Thyroid gland (tissue), 4 donors: ENCODE data around the gene UFD1. TPM values are rescaled to one million over a fixed set of nuclear protein-coding genes. Genes with fewer than 3 reads are reported as not detected.

Experiments used
- DNase-seq, 2 donors: peaks; one replicate each; pipeline ENCODE4 v3.0.0-alpha.2; 2019
- H3K27ac ChIP-seq, 3 donors: fragments of 200-600 bp; sonication (generic); 1 replicate in 2 of 3; 2 replicates in 1 of 3; pipeline ENCODE4 v1.5.1; 2016 to 2019; ENCODE audit warnings: mild to moderate bottlenecking in 1 of 3, moderate library complexity in 1 of 3
- H3K27me3 ChIP-seq: fragments of 200-600 bp; sonication (generic); one replicate; pipeline ENCODE4 v1.5.1; 2019
- H3K36me3 ChIP-seq, 2 donors: fragments of 200-600 bp; sonication (generic); one replicate each; pipeline ENCODE4 v1.5.1; 2016 to 2019
- H3K4me1 ChIP-seq, 2 donors: fragments of 200-600 bp; sonication (generic); one replicate each; pipeline ENCODE4 v1.5.1; 2017 to 2019
- H3K4me3 ChIP-seq, 3 donors: fragments of 200-600 bp; sonication (generic); replicated peaks in 1 of 3; 1 replicate in 2 of 3; 2 replicates in 1 of 3; pipeline ENCODE4 v1.5.1; 2016; ENCODE audit warnings: mild to moderate bottlenecking in 1 of 3
- H3K9me3 ChIP-seq: fragments of 200-600 bp; sonication (generic); one replicate; pipeline ENCODE4 v1.5.1; 2017
- POLR2A ChIP-seq, 2 donors: fragments of 450-650 bp; IDR thresholded peaks; one replicate each; pipeline ENCODE4 v1.6.1; 2017; ENCODE audit warnings: antibody characterized with exemption in 2 of 2, mild to moderate bottlenecking in 2 of 2, moderate library complexity in 1 of 2
- WGBS, 2 donors: methylation state at CpG; one replicate each; pipeline ENCODE4 v1.1.5; 2017; 5-methylcytosine and 5-hydroxymethylcytosine counted together
- intact Hi-C: fragments of 100-400 bp; cut with DNase I; formaldehyde crosslinking; loops from one replicate; pipeline ENCODE4 v1.15.1; 2023
- total RNA-seq, 4 donors: library from RNA; depleted of rRNA; stranded (reverse); fragments of >200 nt; gene quantifications; one replicate each; pipeline ENCODE4 v1.2.3, GENCODE V29; 2016
- TF ChIP-seq, protein P1 (sequence below), 6 experiments: fragments of 200-600 bp in 3 of 6; fragments of 450-650 bp in 3 of 6; sonication (generic) in 3 of 6; IDR thresholded peaks; one replicate each; pipeline ENCODE4 v1.5.1; 2016 to 2019; ENCODE audit warnings: antibody characterized with exemption in 6 of 6, mild to moderate bottlenecking in 2 of 6, inconsistent platforms in 1 of 6, moderate library complexity in 1 of 6

The UFD1 gene
- total RNA-seq, 4 donors from 2014 or later, result 29.3 to 52.7 (median 44.2) TPM

DNA sequence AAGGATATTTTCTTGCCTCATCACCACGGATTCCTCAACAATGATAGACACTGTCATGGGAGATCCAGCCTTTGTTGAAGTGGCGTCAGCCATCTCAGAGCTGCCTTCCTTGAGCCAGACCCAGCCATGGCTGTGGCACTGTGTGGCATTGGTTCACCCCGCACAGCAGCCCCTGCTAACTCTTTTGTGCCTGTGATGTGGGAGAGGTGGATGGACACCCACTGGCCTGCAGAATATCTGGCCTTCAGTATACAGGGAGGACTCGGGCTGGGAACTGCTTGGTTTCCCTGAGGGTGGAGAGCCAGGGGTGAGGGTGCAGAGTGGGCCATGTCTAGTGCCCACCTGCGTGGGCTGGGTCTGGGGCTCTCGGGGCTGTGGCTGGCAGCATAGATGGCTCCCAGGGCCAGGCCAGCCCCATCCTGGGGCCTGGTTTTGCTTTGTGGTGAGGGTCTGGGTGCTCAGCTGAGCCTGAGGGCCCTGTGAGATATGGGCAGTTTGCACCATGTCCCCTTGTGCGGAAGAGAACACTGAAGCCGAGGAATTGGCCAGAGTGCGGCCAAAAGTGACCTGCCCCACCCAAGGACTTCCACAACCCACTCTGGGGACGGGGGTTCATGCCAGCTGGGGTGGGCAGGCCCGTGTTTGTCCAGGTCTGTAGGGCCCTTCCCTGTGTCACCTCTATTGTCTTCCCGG is 39.1 kb upstream of the UFD1 start:
- intact Hi-C loops, result no loop called here
- Histone ChIP-seq H3K27me3 (no peaks in the 10 kb centered on the region), H3K36me3 (no peaks in the 10 kb centered on the region), H3K4me3 (no peak overlapping the region), H3K9me3 (no peaks in the 10 kb centered on the region), H3K27ac (no peak overlapping the region), H3K4me1 (no peaks in the 10 kb centered on the region)
- no peak for DNase-seq
- TF ChIP-seq, protein P1, sequence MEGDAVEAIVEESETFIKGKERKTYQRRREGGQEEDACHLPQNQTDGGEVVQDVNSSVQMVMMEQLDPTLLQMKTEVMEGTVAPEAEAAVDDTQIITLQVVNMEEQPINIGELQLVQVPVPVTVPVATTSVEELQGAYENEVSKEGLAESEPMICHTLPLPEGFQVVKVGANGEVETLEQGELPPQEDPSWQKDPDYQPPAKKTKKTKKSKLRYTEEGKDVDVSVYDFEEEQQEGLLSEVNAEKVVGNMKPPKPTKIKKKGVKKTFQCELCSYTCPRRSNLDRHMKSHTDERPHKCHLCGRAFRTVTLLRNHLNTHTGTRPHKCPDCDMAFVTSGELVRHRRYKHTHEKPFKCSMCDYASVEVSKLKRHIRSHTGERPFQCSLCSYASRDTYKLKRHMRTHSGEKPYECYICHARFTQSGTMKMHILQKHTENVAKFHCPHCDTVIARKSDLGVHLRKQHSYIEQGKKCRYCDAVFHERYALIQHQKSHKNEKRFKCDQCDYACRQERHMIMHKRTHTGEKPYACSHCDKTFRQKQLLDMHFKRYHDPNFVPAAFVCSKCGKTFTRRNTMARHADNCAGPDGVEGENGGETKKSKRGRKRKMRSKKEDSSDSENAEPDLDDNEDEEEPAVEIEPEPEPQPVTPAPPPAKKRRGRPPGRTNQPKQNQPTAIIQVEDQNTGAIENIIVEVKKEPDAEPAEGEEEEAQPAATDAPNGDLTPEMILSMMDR (IDR thresholded peaks at IDR 0.05), result no peak
- no peak for TF ChIP-seq POLR2A (IDR thresholded peaks at IDR 0.05)
- WGBS, 2 donors, result 89 to 92% methylated on average over 7 to 9 of the region's 12 CpGs

DNA sequence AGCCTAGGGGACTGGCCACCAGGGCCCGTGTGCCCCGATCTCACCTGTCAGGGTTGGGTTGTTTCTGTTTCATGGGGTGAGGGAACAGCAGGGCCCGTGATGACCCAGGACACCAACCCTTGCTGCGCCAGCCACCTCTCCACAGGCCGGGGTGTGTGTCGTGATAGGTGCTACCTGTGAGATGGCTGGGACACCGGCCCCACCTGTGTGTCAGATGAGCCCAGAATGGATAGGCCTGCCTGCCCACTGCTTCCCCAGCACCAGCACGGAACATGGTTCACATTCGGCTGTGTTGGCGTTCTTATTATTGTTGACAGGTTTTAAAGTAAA is 38.1 kb upstream of the UFD1 start:
- H3K27ac ChIP-seq, result no peak overlapping the region
- no peaks in the 10 kb centered on the region for H3K4me1 ChIP-seq
- WGBS, 2 donors, result 93 to 99% methylated on average over 7 to 10 of the region's 10 CpGs
- DNase-seq, result no peak
- H3K27me3 ChIP-seq, result no peaks in the 10 kb centered on the region
- intact Hi-C loops, result no loop called here
- no peak overlapping the region for H3K4me3 ChIP-seq
- H3K36me3 ChIP-seq, result no peaks in the 10 kb centered on the region
- TF ChIP-seq, protein P1 (IDR thresholded peaks at IDR 0.05), result no peak
- TF ChIP-seq POLR2A (IDR thresholded peaks at IDR 0.05), result no peak
- H3K9me3 ChIP-seq, result no peaks in the 10 kb centered on the region

DNA sequence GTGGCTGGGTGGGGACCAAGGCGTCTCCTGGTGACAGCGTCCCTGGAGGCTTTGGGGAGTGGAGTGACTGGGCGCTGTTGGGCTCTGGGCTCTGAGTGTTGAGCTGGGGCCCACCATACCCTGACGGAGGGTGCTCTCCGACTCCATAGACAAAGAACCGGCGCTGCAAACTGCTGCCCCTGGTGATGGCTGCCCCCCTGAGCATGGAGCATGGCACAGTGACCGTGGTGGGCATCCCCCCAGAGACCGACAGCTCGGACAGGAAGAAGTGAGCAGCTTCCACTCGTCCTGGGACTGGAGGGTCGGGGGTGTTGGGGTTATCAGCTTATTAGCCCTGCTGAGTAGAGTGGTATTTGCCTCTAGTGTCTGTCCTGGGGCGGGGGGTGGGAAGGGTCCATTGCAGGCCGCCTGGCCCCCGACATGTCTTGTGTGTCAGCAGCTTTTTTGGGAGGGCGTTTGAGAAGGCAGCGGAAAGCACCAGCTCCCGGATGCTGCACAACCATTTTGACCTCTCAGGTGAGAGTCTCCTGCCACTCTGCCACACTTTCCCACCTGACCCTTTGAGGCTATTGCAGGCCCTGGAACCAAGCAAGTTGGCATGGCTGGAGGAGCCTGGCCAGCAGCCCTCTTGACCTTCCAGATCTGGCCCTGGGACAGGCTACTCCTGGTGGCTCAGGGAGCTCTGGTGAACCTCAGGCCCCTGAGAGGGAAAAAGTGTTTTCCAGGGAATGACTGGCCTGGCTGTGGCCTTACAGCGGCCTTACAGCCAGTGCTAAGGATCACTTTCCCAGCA is 37.6 kb upstream of the UFD1 start:
- H3K27me3 ChIP-seq, result no peaks in the 10 kb centered on the region
- intact Hi-C loops, result no loop called here
- 87 to 92% methylated on average over 10 to 19 of the region's 19 CpGs for WGBS, 2 donors
- TF ChIP-seq, protein P1 (IDR thresholded peaks at IDR 0.05), result no peak
- TF ChIP-seq POLR2A (IDR thresholded peaks at IDR 0.05), result no peak
- H3K27ac ChIP-seq, result no peak overlapping the region
- H3K36me3 ChIP-seq, result no peaks in the 10 kb centered on the region
- H3K4me1 ChIP-seq, result no peaks in the 10 kb centered on the region
- no peak for DNase-seq
- H3K9me3 ChIP-seq, result no peaks in the 10 kb centered on the region
- H3K4me3 ChIP-seq, result no peak overlapping the region

DNA sequence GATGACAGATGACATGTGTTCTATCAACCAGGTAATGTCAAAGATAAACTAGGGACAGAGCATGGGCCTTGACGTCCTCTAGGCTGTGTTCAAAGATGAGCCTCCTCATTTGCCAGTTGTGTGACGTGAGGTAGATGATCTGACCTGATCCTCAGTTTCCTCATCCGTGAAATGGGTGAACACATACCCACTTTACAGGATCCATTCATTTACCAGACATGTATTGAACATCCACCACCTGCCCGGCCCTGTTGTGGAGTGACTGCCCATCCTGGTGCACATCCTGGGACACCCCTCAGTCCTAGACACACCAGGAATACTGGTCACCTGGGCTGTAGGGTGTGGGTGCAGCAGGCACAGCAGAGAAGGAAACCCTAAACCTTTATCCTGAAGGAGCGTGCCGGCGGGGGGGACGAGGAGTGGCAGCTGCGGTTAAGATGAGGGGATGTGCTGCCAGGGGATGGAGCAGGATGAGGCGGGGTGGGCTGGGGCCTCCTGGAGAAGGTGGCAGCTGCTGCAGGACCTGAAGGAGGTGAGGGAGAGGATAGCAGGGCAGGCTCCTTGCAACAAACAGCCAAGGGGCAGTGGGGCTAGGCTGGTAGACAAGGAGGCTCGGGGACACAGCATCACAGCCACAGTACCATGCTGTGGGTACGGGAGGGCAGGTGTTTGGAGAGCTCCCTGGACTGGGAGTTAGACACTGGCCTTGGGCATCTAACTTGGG is 36.8 kb upstream of the UFD1 start:
- 96 to 97% methylated on average over 12 of the region's 12 CpGs for WGBS, 2 donors
- DNase-seq, result no peak
- H3K27ac ChIP-seq, result no peak overlapping the region
- intact Hi-C loops, result no loop called here
- no peak for TF ChIP-seq POLR2A (IDR thresholded peaks at IDR 0.05)
- TF ChIP-seq, protein P1 (IDR thresholded peaks at IDR 0.05), result no peak
- no peak overlapping the region for H3K4me3 ChIP-seq
- no peaks in the 10 kb centered on the region for H3K36me3 ChIP-seq
- H3K4me1 ChIP-seq, result no peaks in the 10 kb centered on the region
- no peaks in the 10 kb centered on the region for H3K9me3 ChIP-seq
- H3K27me3 ChIP-seq, result no peaks in the 10 kb centered on the region
